ENCODE measurements around the gene REV3L. TPM values are rescaled to one million over a fixed set of nuclear protein-coding genes. Genes with fewer than 3 reads are reported as not detected.
A peak's percentile ranks its signal among the peaks of the same experiment; 100 is the strongest.

REV3L gene
- total and polyA plus RNA-seq, 7 experiments from 2014 or later: 8.6 to 31.8 (median 19.9) TPM

DNA sequence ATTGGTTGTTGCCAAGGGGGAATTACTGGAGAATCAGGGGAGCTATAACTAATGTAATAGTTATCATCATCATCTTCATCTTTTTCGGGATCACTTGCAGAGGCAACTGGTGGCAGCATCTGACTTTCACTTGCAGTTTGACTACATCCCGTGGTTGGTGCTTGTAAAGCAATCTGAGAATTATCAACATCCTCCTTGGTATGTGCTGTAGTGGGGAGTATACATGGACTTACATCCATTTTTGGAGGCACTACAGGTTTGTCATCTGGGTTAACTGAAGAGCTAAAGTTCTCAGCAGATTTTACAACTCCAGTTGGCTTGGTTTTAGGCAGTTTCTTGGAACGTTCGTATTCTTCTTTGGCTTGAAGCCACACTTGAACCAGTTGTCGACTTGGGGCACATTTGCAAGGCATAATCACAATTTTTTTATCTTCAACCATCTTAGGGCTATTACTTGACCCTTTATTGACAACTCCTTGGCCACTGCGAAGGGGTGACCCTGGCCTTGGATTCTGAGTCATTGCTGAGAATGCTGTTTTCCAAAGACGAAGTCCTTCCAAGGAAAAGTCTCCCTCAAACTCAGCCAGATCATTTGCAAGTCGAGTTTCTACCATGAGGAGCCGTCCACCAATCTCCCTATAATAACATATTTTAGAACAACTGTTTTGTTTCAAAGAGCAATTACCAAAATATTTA lies 115.5 kb downstream of the REV3L start:
- no peaks in the 10 kb centered on the region for H3K27me3 ChIP-seq (ENCODE audit: control insufficient read depth in 2 of 2, insufficient read depth in 2 of 2, low read length in 2 of 2)
- Mint-ChIP-seq H3K36me3 (peaks cover 0 to 39% (median 17%) of the 10 kb centered on the region in 5 donors), H3K27ac (peak overlapping the region in 1 of 9 donors; percentile 24), H3K4me1 (peaks cover 0 to 14% (median 0%) of the 10 kb centered on the region in 7 donors), H3K9me3 (no peaks in the 10 kb centered on the region), H3K4me3 (no peak overlapping the region), H3K27me3 (no peaks in the 10 kb centered on the region)
- H3K9me3 ChIP-seq (ENCODE audit: control insufficient read depth in 2 of 3, low read length in 3 of 3): no peaks in the 10 kb centered on the region
- no peaks in the 10 kb centered on the region for H3K4me1 ChIP-seq (ENCODE audit: control insufficient read depth in 2 of 2, insufficient read depth in 2 of 2, low read length in 2 of 2)
- DNase-seq (no peak), ATAC-seq (no peak)
- H3K36me3 ChIP-seq (ENCODE audit: control insufficient read depth in 2 of 3, insufficient read depth in 3 of 3, low read length in 3 of 3): peaks cover 0 to 3% (median 0%) of the 10 kb centered on the region in 3 experiments
- no peak overlapping the region for H3K27ac ChIP-seq (ENCODE audit: low read depth, low read length)
- intact Hi-C loops (cut with micrococcal nuclease): no loop called here
- CTCF ChIA-PET: interaction anchor here (0.8 to 1.0 kb wide), 2 partner anchors 112 to 558 kb away, joined by 3 read pairs; no protein-coding TSS in a partner anchor
- no peak overlapping the region for H3K4me3 ChIP-seq (ENCODE audit: low read length)
- POLR2A ChIA-PET: no interaction called here

- Histone ChIP-seq H3K27me3 (ENCODE audit: control insufficient read depth in 2 of 2, insufficient read depth in 2 of 2, low read length in 2 of 2) (no peaks in the 10 kb centered on the region), H3K27ac (ENCODE audit: low read depth, low read length) (no peak overlapping the region), H3K36me3 (ENCODE audit: control insufficient read depth in 2 of 3, insufficient read depth in 3 of 3, low read length in 3 of 3) (peaks cover 0 to 11% (median 0%) of the 10 kb centered on the region in 3 experiments), H3K4me3 (ENCODE audit: low read length) (no peak overlapping the region), H3K4me1 (ENCODE audit: control insufficient read depth in 2 of 2, insufficient read depth in 2 of 2, low read length in 2 of 2) (no peaks in the 10 kb centered on the region), H3K9me3 (ENCODE audit: control insufficient read depth in 2 of 3, low read length in 3 of 3) (no peaks in the 10 kb centered on the region)
- intact Hi-C loops (cut with micrococcal nuclease): loop anchor here in 1 of 2 donors (1.0 kb wide), 2 partner anchors 117 to 682 kb away; no protein-coding TSS in a partner anchor
- Mint-ChIP-seq H3K36me3 (peaks cover 0 to 28% (median 7%) of the 10 kb centered on the region in 5 donors), H3K4me3 (no peak overlapping the region), H3K9me3 (no peaks in the 10 kb centered on the region), H3K27ac (no peak overlapping the region), H3K27me3 (no peaks in the 10 kb centered on the region), H3K4me1 (no peaks in the 10 kb centered on the region)
- ATAC-seq (no peak), DNase-seq (no peak)
- ChIA-PET CTCF (interaction anchor here (2.2 kb wide), 1 partner anchor 117 kb away, joined by 8 read pairs; no protein-coding TSS in a partner anchor), POLR2A (no interaction called here)
Measured at GRCh38 chr6:111361648-111362047, 121.4 kb downstream of the REV3L start.

GRCh38 chr6:111358454-111358853 lies 124.6 kb downstream of the REV3L start:
- H3K36me3 ChIP-seq (ENCODE audit: control insufficient read depth in 2 of 3, insufficient read depth in 3 of 3, low read length in 3 of 3): peaks cover 0 to 15% (median 0%) of the 10 kb centered on the region in 3 experiments
- no peaks in the 10 kb centered on the region for H3K9me3 Mint-ChIP-seq
- no peak overlapping the region for H3K4me3 Mint-ChIP-seq
- CTCF ChIA-PET: no interaction called here
- POLR2A ChIA-PET: interaction anchor here (0.6 kb wide), 1 partner anchor 114 kb away, joined by 3 read pairs; no protein-coding TSS in a partner anchor
- no peak for ATAC-seq
- no peak overlapping the region for H3K27ac Mint-ChIP-seq
- H3K27ac ChIP-seq (ENCODE audit: low read depth, low read length): no peak overlapping the region
- no peaks in the 10 kb centered on the region for H3K27me3 Mint-ChIP-seq
- H3K4me1 ChIP-seq (ENCODE audit: control insufficient read depth in 2 of 2, insufficient read depth in 2 of 2, low read length in 2 of 2): no peaks in the 10 kb centered on the region
- no peak overlapping the region for H3K4me3 ChIP-seq (ENCODE audit: low read length)
- H3K36me3 Mint-ChIP-seq: peaks cover 0 to 31% (median 16%) of the 10 kb centered on the region in 5 donors
- intact Hi-C loops (cut with micrococcal nuclease): no loop called here
- H3K9me3 ChIP-seq (ENCODE audit: control insufficient read depth in 2 of 3, low read length in 3 of 3): no peaks in the 10 kb centered on the region
- no peak for DNase-seq
- no peaks in the 10 kb centered on the region for H3K4me1 Mint-ChIP-seq
- H3K27me3 ChIP-seq (ENCODE audit: control insufficient read depth in 2 of 2, insufficient read depth in 2 of 2, low read length in 2 of 2): no peaks in the 10 kb centered on the region

DNA sequence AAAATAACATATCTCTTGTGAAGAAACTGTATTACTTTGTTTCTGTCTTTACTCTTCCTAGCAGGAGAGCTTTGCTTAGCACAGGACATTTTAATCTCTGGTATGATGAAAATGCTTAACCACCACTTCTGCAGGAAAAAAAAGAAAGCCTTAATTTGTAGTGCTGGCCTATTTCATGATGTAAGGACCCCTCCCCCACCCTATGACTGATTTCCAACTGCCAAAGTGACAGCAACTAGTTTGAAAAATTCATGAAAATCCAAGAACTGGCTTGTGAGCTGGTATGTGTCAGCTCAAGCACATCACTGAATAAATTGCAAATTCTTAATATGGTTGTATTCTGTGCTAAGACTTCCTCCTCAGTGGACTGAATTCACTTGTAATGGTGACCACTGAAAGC lies 125.3 kb downstream of the REV3L start:
- CTCF ChIA-PET: interaction anchor here (0.7 kb wide), 2 partner anchors 15 to 652 kb away, joined by 3 to 5 read pairs; no protein-coding TSS in a partner anchor

GRCh38 chr6:111356551-111356950 lies 126.5 kb downstream of the REV3L start:
- ATAC-seq (no peak), DNase-seq (no peak)
- Histone ChIP-seq H3K36me3 (ENCODE audit: control insufficient read depth in 2 of 3, insufficient read depth in 3 of 3, low read length in 3 of 3) (peaks cover 0 to 21% (median 5%) of the 10 kb centered on the region in 3 experiments), H3K4me3 (ENCODE audit: low read length) (no peak overlapping the region), H3K27ac (ENCODE audit: low read depth, low read length) (no peak overlapping the region), H3K27me3 (ENCODE audit: control insufficient read depth in 2 of 2, insufficient read depth in 2 of 2, low read length in 2 of 2) (no peaks in the 10 kb centered on the region), H3K4me1 (ENCODE audit: control insufficient read depth in 2 of 2, insufficient read depth in 2 of 2, low read length in 2 of 2) (no peaks in the 10 kb centered on the region), H3K9me3 (ENCODE audit: control insufficient read depth in 2 of 3, low read length in 3 of 3) (no peaks in the 10 kb centered on the region)
- no peaks in the 10 kb centered on the region for H3K4me1 Mint-ChIP-seq
- intact Hi-C loops (cut with micrococcal nuclease): no loop called here
- no peak overlapping the region for H3K4me3 Mint-ChIP-seq
- CTCF ChIA-PET: no interaction called here
- no peaks in the 10 kb centered on the region for H3K9me3 Mint-ChIP-seq
- no peaks in the 10 kb centered on the region for H3K27me3 Mint-ChIP-seq
- H3K27ac Mint-ChIP-seq: no peak overlapping the region
- H3K36me3 Mint-ChIP-seq: peaks cover 0 to 37% (median 24%) of the 10 kb centered on the region in 5 donors
- POLR2A ChIA-PET: no interaction called here

More for the DNA sequence above, 125.3 kb downstream of the REV3L start:
- DNase-seq: no peak
- intact Hi-C loops (cut with micrococcal nuclease): no loop called here
- H3K4me3 ChIP-seq (ENCODE audit: low read length): no peak overlapping the region
- no peaks in the 10 kb centered on the region for H3K27me3 ChIP-seq (ENCODE audit: control insufficient read depth in 2 of 2, insufficient read depth in 2 of 2, low read length in 2 of 2)
- H3K4me3 Mint-ChIP-seq: no peak overlapping the region
- H3K4me1 ChIP-seq (ENCODE audit: control insufficient read depth in 2 of 2, insufficient read depth in 2 of 2, low read length in 2 of 2): no peaks in the 10 kb centered on the region
- H3K4me1 Mint-ChIP-seq: no peaks in the 10 kb centered on the region
- ATAC-seq: no peak
- H3K9me3 ChIP-seq (ENCODE audit: control insufficient read depth in 2 of 3, low read length in 3 of 3): no peaks in the 10 kb centered on the region
- no peaks in the 10 kb centered on the region for H3K27me3 Mint-ChIP-seq
- POLR2A ChIA-PET: interaction anchor here (0.6 kb wide), 1 partner anchor 21 kb away, joined by 3 read pairs; no protein-coding TSS in a partner anchor
- peaks cover 0 to 27% (median 16%) of the 10 kb centered on the region in 5 donors for H3K36me3 Mint-ChIP-seq
- H3K36me3 ChIP-seq (ENCODE audit: control insufficient read depth in 2 of 3, insufficient read depth in 3 of 3, low read length in 3 of 3): peaks cover 0 to 15% (median 3%) of the 10 kb centered on the region in 3 experiments
- H3K9me3 Mint-ChIP-seq: no peaks in the 10 kb centered on the region
- H3K27ac Mint-ChIP-seq: no peak overlapping the region
- H3K27ac ChIP-seq (ENCODE audit: low read depth, low read length): no peak overlapping the region

GRCh38 chr6:111354758-111355555 lies 128.1 kb downstream of the REV3L start:
- H3K27ac ChIP-seq (ENCODE audit: low read depth, low read length): no peak overlapping the region
- intact Hi-C loops (cut with micrococcal nuclease): no loop called here
- POLR2A ChIA-PET: no interaction called here
- DNase-seq (no peak), ATAC-seq (peak; percentile 32)
- H3K4me3 ChIP-seq (ENCODE audit: low read length): no peak overlapping the region
- H3K36me3 Mint-ChIP-seq: peaks cover 0 to 39% (median 28%) of the 10 kb centered on the region in 5 donors
- peak overlapping the region in 1 of 9 donors; percentile 71 for H3K27ac Mint-ChIP-seq
- peaks cover 4 to 23% (median 5%) of the 10 kb centered on the region in 3 experiments for H3K36me3 ChIP-seq (ENCODE audit: control insufficient read depth in 2 of 3, insufficient read depth in 3 of 3, low read length in 3 of 3)
- no peak overlapping the region for H3K4me3 Mint-ChIP-seq
- H3K27me3 Mint-ChIP-seq: no peaks in the 10 kb centered on the region
- H3K27me3 ChIP-seq (ENCODE audit: control insufficient read depth in 2 of 2, insufficient read depth in 2 of 2, low read length in 2 of 2): no peaks in the 10 kb centered on the region
- no peaks in the 10 kb centered on the region for H3K4me1 Mint-ChIP-seq
- no peaks in the 10 kb centered on the region for H3K4me1 ChIP-seq (ENCODE audit: control insufficient read depth in 2 of 2, insufficient read depth in 2 of 2, low read length in 2 of 2)
- CTCF ChIA-PET: no interaction called here
- no peaks in the 10 kb centered on the region for H3K9me3 Mint-ChIP-seq
- H3K9me3 ChIP-seq (ENCODE audit: control insufficient read depth in 2 of 3, low read length in 3 of 3): no peaks in the 10 kb centered on the region
